CD4-positive, alpha-beta T cell treated with Interleukin-15 for 4 hours (primary cell): Measurements from ENCODE around the gene SEPTIN8.

Experiments used
- DNase-seq: peaks from one replicate; pipeline ENCODE4 v3.0.0-alpha.2; 2020; ENCODE audit warnings: low spot score

The SEPTIN8 gene

GRCh38 chr5:132748522-132749000 is 28.5 kb downstream of the SEPTIN8 start:
- no peak for DNase-seq

- peak; percentile 44 for DNase-seq
Observed at GRCh38 chr5:132747616-132748440, 29.2 kb downstream of the SEPTIN8 start.

GRCh38 chr5:132746954-132747615 is 30.0 kb downstream of the SEPTIN8 start, which contains the start of gene CCNI2:
Gene CCNI2, plus strand, starts transcription at chr5:132747426. Its CDS starts 70 bp downstream, at chr5:132747496.
- peak; percentile 70 for DNase-seq

DNA sequence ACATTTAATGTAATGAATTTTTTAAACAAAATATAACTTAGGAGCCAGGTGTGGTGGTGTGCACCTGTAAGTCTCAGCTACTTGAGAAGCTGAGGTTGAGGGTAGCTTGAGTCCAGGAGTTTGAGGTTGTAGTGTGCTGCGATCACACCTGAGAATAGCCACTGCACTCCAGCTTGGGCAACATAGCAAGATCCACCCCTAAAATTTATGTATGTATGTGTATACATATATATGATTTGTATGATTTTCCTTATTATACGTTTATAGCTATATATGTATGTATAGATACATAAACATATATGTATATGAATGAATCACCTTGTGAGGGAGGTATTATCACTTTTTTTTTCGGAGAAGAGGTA is 30.5 kb downstream of the SEPTIN8 start:
- no peak for DNase-seq

DNA sequence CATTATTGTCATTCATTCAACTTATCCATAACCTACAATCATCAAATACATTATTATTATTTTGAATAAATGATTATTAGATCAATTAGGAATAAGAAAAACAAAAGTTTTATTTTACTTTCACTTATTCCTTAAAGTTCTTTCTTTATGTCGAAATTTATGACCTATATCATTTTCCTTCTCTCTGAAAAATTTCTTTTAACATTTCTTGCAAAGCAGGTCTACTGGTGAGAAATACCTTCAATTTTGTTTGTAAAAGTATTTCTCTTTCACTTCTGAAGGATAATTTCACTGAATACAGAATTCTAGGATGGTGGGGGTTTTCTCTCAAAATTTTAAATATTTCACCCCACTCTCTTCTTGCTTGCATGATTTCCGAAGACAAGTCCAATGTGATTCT is 32.4 kb downstream of the SEPTIN8 start:
- no peak for DNase-seq

DNA sequence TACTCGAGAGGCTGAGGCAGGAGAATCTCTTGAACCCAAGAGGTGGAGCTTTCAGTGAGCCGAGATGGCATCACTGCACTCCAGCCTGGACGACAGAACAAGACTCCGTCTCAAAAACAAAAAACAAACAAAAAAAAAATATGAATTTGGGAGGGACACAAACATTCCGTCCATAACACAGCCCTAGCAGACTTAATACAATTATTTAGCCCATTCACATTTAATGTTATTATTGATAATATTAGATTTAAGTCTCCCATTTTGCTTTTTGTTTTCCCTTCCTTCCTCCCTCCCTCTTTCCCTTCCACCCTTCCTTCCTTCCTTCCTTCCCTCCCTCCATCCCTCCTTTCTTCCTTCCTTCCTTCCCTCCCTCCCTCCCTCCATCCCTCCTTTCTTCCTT is 34.4 kb downstream of the SEPTIN8 start:
- DNase-seq, result no peak

DNA sequence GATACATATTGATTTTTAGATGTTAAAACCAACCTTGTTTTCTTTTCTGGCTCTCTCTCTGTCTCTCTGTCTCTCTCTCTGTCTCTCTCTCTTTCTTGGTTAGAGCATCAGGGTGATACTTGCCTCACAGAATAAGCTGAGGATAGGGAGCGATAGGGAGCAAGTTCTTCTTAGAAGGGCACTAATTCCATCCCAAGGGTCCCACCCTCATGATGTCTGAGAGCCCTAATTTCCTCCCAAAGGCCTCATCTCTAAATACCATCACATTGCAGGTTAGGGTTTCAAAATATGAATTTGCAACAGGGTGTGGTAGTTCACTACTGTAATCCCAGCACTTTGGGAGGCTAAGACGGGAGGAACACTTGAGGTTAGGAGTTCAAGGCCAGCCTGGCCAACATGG is 34.9 kb downstream of the SEPTIN8 start:
- no peak for DNase-seq

- no peak for DNase-seq
Observed at GRCh38 chr5:132739232-132739631, 37.8 kb downstream of the SEPTIN8 start.

GRCh38 chr5:132737982-132738681 is 38.9 kb downstream of the SEPTIN8 start:
- no peak for DNase-seq

GRCh38 chr5:132736853-132737833 is 39.9 kb downstream of the SEPTIN8 start, which contains the start of gene KIF3A:
Gene KIF3A, minus strand, starts transcription at chr5:132737546. Its CDS starts 127 bp downstream, at chr5:132737419.
- DNase-seq, result peak; percentile 99

DNA sequence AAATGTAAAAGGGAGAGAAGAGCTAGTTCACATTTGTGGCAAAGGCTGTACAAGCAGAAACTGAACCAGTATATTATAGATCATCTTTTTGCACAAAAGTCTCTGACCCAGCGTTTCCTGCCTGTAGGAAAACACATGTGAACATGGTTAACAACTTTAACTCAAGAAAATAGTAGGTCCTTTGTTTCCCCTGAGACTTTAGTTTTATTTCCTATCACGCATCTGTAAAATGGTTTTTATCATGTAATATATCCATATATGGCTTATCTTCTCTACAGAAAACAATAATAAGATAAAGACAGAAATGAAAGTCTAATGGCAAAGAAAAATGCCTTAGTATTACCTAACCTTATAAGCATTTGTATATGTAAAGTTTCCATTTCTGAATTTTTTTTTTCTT is 42.4 kb downstream of the SEPTIN8 start:
- no peak for DNase-seq

DNA sequence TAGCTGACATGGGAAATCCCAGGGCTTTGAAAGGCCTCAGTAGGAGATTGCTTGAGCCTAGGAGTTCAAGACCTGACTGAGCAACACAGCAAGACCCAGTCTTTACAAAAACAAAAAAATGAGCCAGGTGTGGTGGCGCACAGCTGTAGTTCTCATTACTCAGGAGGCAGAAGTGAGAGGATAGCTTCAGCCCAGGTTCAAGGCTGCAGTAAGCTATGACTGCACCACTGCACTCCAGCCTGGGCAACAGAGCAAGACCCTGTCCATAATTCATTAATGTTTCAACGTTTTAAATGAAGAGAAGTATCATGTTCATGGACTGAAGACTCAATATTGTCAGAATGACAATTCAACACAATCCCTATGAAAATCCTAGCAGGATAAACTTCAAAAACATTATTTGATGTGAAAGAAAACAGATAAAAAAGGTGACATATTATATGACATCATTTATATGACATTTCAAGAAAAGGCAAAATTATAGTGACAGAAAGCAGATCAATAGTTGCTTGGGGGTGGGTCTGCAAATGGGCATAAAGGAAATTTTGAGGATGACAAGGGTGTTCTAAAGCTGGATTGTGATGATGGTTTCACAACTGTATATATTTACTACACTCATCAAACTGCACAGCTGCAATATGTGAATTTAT is 43.4 kb downstream of the SEPTIN8 start:
- no peak for DNase-seq

DNA sequence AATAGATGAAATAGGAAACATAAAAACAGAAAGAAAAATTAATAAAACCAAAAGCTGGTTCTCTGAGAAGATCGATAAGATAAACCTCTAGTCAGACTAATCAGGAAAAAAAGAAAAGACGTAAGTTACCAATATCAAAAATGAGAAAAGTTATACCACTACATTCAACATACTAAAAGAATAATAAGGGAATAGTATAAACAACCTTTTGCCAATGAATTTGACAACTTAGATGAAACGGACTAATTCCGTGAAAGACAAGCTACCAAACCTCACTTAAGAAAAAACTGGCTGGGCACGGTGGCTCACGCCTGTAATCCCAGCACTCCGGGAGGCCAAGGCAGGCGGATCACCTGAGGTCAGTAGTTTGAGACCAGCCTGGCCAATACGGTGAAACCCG is 47.1 kb downstream of the SEPTIN8 start:
- no peak for DNase-seq

- DNase-seq, result no peak
Observed at GRCh38 chr5:132725745-132726144, 51.3 kb downstream of the SEPTIN8 start.

DNA sequence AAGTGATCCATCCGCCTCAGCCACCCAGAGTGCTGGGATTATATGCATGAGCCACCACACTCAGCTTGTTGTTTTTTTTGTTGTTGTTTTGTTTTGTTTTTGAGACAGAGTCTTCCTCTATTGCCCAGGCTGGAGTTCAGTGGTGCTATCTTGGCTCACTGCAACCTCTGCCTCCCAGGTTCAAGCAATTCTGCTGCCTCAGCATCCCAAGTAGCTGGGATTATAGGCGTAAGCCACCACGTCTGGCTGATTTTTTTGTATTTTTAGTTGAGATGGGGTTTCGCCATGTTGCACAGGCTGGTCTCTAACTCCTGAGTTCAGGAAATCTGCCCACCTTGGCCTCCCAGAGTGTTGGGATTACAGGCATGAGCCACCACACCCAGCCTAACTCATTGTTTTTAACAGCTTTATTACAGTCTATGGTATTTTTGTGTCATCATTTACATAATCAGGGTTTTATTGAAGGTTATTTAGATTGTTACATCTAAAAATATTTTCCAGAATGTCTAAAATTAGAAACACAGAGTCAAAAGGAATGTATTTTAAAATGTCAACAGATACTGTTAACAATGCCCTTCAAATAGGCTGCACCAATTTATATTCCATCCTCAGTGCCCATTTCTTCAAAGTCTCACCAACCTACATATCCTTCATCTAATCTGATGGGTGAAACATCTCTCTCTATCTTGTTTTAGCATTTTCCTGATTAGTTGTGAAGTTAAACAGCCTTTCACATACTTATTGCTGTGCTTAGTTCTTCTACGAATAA is 58.3 kb downstream of the SEPTIN8 start:
- DNase-seq, result no peak

DNA sequence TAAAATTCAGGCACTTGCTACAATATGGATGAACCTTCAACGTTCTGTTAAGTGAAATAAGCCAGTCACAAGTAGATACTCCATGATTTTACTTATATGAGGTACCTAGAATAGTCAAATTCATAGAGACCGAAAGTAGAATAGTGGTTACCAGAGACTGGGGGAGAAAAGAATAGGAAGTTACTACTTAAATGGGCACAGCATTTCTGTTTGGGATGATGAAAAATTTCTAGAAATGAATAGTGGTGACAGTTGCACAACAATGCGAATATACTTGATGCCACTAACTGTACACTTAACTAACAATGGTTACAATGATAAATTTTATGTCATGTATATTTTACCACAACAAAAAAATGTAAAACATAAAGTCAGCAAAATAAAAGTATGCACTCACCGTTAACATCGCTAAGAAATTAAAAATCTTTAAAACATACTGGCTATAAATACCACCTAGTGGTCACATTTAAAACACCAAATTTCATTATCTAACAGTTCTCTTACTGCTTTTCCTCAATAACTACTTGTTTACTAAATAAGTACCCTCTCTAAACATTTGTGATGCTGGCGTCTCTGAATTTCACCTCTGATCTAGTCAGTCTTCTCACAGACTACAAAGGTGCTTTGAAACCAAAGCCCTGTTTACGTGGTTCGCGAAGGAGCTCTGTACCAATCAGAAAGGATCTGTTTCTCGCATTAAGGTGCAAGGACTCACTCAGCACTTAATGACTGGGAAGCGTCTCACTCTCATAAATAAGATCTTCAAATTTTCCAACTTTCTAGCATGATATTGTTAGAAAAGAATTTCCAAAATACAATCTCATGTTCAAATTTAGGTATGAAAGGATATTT is 62.4 kb downstream of the SEPTIN8 start:
- peak; percentile 8 for DNase-seq

DNA sequence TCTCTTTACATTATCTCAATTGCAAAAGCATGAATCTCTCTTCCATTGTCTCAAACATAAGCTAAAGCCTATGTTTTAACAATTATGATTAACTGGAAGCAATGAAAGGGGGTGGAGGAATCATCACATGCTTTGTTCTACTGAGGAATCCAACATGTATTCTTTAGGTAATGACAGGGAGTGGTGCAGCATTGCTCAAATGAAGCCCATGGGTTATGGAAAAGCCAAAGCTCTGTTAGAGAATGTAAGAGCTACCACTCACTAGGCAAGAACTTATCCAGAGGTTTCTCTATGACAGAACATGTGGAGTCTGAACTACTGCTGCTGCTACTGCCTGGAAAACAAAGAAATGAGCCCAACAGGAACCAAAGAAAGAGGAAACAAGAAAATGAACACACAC is 68.4 kb downstream of the SEPTIN8 start:
- no peak for DNase-seq

DNA sequence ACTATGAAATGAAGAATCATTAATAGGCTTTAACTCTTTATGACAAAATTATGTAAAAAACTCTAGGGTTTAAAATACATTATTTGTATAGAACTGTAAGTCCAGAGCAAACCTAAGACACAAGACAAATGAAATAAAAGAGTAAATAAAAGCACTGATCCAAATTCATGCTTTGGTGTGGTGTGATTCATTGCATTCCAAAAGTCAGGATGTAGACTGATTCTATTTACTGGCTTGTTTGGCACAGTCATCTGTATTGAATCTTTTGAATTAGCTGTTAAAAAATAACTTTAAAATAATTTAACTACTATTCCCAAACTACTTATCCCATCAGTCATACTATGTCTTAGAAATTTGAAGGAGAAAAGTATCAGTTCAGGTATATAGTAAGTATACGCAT is 72.2 kb downstream of the SEPTIN8 start:
- DNase-seq, result no peak
